HTERT RPE-1 (cell line): ENCODE measurements around the gene CRHR2.
"Not testable (repeated sequence)": the region's sequence is repeated elsewhere in the genome, so short reads cannot be mapped to it uniquely, and the experiment has no call there.

Source experiments
- in situ Hi-C: fragments of 300-500 bp; cut with MboI; formaldehyde crosslinking; loops from 4 replicates; pipeline ENCODE4 v1.14.3; 2020; ENCODE audit warnings: low sequenced_read_pairs

Gene CRHR2

GRCh38 chr7:30682212-30683083, at the start of gene CRHR2:
Gene CRHR2 (minus strand): TSS chr7:30682456. CDS start chr7:30682280, 176 bp downstream.
- in situ Hi-C loops, result no loop called here

GRCh38 chr7:30731581-30731980, 49.3 kb upstream of the CRHR2 start:
- in situ Hi-C loops, result no loop called here

DNA sequence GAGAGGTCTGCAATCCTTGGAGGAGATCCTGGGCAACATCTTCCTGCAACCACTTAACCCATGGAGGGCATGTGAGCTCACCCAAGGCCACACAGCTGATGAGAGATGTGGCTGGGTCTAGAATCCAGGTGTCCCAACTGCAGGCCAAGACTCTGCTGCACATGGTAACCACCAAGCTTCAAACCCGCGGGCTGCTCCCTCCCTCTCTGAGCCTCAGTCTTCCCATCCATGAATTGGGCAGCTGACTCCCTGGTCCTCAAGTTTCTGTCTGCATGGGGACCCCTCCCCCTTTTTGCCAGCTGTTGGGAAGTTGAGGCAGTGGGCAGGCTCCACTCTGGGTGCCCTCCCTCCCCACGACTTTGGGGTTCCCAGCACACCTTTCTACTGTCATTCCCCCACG, 48.7 kb upstream of the CRHR2 start:
- in situ Hi-C loops, result no loop called here

DNA sequence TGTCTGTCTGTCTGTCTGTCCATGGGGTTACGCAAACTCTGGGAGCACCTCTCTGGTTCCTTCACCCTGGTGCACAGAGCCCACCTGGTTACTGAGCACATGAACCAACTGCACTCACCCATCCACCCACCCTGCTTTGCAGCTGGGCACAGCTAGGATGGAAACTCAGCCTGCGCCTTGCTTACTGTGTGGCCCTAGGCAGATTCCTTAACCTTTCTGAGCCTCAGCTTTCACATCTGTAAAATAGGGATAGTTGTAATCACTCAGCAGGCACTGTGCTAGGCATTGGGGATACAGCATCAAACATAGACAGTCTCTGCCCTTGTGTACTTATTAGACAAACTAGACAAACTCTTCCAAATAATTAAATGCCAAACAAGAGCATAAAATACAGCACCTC, 47.8 kb upstream of the CRHR2 start:
- in situ Hi-C loops, result no loop called here

GRCh38 chr7:30729642-30730041, 47.4 kb upstream of the CRHR2 start:
- in situ Hi-C loops, result no loop called here

DNA sequence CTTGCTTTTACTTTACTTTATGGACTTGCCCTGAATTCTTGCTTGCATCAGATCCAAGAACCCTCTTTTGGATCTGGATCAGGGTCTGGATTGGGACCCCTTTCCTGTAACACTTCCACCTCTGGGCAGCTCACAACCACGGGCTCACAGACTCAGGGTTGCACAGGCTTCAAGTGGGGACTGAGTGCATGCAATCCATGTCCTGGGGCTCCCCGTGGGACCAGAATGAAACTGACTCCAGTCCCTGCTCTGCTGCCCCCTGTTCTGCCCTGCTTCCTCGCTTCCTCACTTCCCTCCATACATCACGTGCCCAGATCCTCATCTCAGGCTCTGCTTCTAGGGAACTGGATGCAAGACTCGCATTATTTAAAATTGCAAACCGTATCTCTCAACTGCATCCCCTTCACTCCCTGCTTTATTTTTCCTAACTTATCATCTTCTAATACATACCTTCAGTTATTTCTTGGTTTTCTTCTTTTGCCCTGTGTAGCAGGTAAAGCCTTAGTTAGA, 46.4 kb upstream of the CRHR2 start:
- in situ Hi-C loops, result no loop called here

GRCh38 chr7:30727061-30727945, 45.0 kb upstream of the CRHR2 start:
- in situ Hi-C loops, result no loop called here

GRCh38 chr7:30726296-30727006, 44.2 kb upstream of the CRHR2 start:
- in situ Hi-C loops, result no loop called here

DNA sequence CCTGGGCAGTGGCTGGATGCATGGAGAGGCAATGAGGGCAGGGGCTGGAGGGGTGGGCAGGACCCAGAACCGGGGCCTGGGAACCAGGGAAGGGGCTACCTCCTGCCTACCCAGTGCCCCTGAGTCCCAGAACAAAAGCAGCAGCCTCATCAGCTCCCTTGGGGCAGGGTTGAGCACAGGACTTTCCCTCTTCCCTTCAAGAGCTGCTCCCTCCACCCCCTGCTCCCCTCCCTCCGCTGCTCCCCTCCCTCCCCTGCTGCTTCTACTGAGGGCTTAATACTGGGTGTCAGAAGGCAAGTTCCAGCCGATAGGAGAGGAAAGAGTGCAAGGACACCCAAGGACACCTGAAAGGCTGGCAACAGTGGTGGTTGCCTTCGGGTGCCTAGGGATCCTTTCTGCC, 41.5 kb upstream of the CRHR2 start:
- in situ Hi-C loops, result no loop called here

DNA sequence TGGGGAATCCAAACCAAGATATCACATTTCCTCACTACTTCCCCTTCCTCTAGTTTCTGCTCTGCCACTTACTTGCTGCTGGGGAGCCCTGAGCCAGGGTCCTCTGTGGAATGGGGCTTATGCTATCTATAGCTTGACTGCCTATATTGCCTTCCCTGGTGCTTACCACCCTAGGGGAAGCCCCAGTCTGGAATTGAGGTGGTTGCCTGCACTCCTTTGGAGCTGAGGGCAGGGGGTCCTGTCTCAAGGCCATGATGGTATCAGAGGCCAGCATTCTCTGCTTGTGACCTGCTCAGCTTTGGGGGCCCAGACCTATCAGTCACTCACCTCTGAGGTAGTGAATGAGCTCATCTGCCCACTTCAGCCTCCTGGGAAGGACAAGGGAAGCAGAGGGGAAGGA, 40.4 kb upstream of the CRHR2 start:
- in situ Hi-C loops, result no loop called here

DNA sequence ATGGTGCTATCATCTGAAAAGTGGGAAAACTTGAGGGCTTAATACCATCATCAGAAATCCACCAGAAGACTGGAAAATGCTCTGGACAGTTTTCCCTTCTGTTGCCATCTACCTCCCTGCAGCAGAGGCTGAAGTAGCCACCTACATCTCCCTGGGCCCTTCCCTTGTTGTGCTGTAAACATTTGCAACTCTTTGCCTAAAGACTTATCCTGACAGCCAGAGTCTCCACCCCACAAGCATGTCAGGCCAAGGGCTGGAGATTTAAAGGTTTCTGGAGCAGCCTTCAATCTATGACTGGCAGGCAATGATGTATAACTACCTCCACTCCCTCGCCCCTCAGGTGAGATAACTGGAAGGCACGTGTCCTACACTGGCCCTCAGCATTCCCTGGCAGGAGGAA, 39.9 kb upstream of the CRHR2 start:
- in situ Hi-C loops, result no loop called here

GRCh38 chr7:30721211-30721610, 39.0 kb upstream of the CRHR2 start:
- in situ Hi-C loops, result no loop called here

DNA sequence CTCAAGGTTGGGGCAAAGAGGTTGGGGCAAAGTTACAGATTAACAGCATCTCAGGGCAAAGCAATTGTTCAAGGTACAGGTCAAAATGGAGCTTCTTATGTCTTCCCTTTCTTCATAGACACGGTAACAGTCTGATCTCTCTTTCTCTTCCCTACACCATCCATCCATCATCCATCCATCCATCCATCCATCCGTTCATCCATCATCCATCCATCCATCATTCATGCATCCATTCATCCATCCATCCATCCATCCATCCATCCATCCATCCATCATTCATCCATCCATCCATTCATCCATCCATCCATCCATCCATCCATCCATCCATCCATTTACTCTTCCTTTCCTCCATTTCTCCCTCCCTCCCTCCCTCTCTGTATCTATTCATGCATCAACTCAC, 37.2 kb upstream of the CRHR2 start:
- in situ Hi-C loops, result not testable (repeated sequence)

DNA sequence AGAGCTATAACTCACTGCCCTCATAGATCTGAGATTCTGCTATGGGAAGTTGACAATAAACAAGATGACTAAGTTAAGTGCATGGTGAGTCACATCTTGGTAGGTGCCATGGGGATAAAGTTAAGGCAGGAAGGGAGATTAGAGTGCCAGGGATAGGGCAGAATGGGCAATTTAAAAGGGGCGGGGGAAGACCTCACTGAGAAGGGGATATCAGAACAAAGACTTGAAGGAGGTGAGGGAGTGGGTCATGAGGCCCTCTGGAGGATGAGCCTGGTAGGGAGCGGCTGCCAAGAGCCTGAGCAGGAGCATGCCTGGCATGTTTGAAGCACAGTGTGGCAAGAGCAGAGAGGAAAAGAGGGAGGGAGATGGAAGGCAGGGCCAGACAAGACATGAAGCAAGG, 34.9 kb upstream of the CRHR2 start:
- in situ Hi-C loops, result no loop called here

- in situ Hi-C loops, result no loop called here
Observed at GRCh38 chr7:30714129-30714528, 31.9 kb upstream of the CRHR2 start.

GRCh38 chr7:30713392-30713791, 31.1 kb upstream of the CRHR2 start:
- in situ Hi-C loops, result no loop called here

DNA sequence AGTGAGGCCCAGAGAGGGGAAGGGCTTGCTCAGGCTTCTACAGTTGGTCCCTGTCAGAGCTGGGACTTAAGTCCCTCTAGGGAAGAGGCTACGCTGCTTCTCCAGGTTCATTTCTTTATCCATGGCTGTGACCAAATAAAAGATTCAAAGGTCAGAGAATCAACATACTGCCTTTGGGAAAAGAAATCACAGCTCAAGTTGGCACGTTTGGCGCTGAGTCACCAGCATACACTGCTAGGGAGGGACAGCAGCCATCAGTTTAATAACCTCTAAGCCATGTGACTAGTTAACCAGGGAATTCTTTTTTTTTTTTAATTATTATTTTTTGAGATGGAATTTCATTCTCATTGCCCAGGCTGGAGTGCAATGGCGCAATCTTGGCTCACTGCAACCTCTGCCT, 28.4 kb upstream of the CRHR2 start:
- in situ Hi-C loops, result no loop called here

GRCh38 chr7:30709549-30709948, 27.3 kb upstream of the CRHR2 start:
- in situ Hi-C loops, result no loop called here

GRCh38 chr7:30708983-30709382, 26.7 kb upstream of the CRHR2 start:
- in situ Hi-C loops, result no loop called here

GRCh38 chr7:30708412-30708811, 26.2 kb upstream of the CRHR2 start:
- in situ Hi-C loops, result no loop called here
